Brain pericyte (primary cell): ENCODE measurements around the gene TRIM13.
"Not testable (repeated sequence)": the region's sequence is repeated elsewhere in the genome, so short reads cannot be mapped to it uniquely, and the experiment has no call there.

Source experiments
- DNase-seq: peaks from one replicate; pipeline ENCODE4 v3.0.0-alpha.2; 2012; ENCODE audit warnings: low read depth, low spot score

TRIM13 gene

GRCh38 chr13:50060718-50061117, 63.9 kb downstream of the TRIM13 start:
- no peak for DNase-seq

DNA sequence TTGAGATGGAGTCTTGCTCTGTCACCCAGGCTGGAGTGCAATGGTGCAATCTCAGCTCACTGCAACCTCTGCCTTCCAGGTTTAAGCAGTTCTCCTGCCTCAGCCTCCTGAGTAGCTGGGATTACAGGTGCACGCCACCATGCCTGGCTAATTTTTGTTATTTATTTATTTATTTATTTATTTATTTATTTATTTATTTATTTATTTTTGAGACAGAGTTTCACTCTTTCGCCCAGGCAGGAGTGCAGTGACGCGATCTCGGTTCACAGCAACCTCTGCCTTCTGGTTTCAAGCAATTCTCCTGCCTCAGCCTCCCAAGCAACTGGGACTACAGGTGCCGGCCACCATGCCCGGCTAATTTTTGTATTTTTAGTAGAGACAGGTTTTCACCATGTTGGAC, 65.5 kb downstream of the TRIM13 start:
- DNase-seq, result not testable (repeated sequence)

GRCh38 chr13:50065712-50066111, 68.9 kb downstream of the TRIM13 start:
- DNase-seq, result no peak
